ENCODE data around the gene AFTPH. TPM values are rescaled to one million over a fixed set of nuclear protein-coding genes. Genes with fewer than 3 reads are reported as not detected.

The AFTPH gene
- total RNA-seq, 1 experiment from 2014 or later = 17.9 TPM

GRCh38 chr2:64492821-64493220 is 31.3 kb upstream of the AFTPH start:
- ATAC-seq (no peak), DNase-seq (ENCODE audit: low read depth, low spot score) (no peak)
- in situ Hi-C loops (cut with HindIII; ENCODE audit: low pct_unique_long_range_greater_than_20kb, low sequenced_read_pairs) = no loop called here
- Histone ChIP-seq H3K36me3 (ENCODE audit: control insufficient read depth, insufficient read depth, low read length) (no peaks in the 10 kb centered on the region), H3K9me3 (ENCODE audit: control insufficient read depth, insufficient read depth, low read depth, low read length) (no peaks in the 10 kb centered on the region), H3K27me3 (ENCODE audit: control insufficient read depth, insufficient read depth, low read length) (peaks cover 18% of the 10 kb centered on the region), H3K27ac (ENCODE audit: low read length) (no peak overlapping the region), H3K4me3 (ENCODE audit: low read depth in 2 of 2, low read length in 2 of 2) (no peak overlapping the region), H3K4me1 (ENCODE audit: control insufficient read depth, insufficient read depth, low read length) (no peaks in the 10 kb centered on the region)
- ChIA-PET POLR2A (interaction anchor here (0.7 kb wide), 1 partner anchor 875 kb away, joined by 3 read pairs; no protein-coding TSS in a partner anchor), CTCF (no interaction called here)
- intact Hi-C loops (cut with micrococcal nuclease; ENCODE audit: unreplicated experiment) = no loop called here
- BruUV-seq (replicated peaks) = no TSS peak
- no peak for TF ChIP-seq SIN3A (IDR thresholded peaks at IDR 0.05; ENCODE audit: borderline replicate concordance, insufficient read depth, low read depth, low read length)
- no peak for TF ChIP-seq POLR2AphosphoS5 (IDR thresholded peaks at IDR 0.05; ENCODE audit: low read depth, low read length)
- no peak for TF ChIP-seq TCF7L2 (IDR thresholded peaks at IDR 0.05; ENCODE audit: low read depth, low read length)
- TF ChIP-seq, protein P1, sequence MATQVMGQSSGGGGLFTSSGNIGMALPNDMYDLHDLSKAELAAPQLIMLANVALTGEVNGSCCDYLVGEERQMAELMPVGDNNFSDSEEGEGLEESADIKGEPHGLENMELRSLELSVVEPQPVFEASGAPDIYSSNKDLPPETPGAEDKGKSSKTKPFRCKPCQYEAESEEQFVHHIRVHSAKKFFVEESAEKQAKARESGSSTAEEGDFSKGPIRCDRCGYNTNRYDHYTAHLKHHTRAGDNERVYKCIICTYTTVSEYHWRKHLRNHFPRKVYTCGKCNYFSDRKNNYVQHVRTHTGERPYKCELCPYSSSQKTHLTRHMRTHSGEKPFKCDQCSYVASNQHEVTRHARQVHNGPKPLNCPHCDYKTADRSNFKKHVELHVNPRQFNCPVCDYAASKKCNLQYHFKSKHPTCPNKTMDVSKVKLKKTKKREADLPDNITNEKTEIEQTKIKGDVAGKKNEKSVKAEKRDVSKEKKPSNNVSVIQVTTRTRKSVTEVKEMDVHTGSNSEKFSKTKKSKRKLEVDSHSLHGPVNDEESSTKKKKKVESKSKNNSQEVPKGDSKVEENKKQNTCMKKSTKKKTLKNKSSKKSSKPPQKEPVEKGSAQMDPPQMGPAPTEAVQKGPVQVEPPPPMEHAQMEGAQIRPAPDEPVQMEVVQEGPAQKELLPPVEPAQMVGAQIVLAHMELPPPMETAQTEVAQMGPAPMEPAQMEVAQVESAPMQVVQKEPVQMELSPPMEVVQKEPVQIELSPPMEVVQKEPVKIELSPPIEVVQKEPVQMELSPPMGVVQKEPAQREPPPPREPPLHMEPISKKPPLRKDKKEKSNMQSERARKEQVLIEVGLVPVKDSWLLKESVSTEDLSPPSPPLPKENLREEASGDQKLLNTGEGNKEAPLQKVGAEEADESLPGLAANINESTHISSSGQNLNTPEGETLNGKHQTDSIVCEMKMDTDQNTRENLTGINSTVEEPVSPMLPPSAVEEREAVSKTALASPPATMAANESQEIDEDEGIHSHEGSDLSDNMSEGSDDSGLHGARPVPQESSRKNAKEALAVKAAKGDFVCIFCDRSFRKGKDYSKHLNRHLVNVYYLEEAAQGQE (IDR thresholded peaks at IDR 0.05; ENCODE audit: insufficient read depth in 1 of 2, low read depth in 2 of 2, low read length in 1 of 2) = no peak
- TF ChIP-seq CTCF (IDR thresholded peaks at IDR 0.05) = no peak

GRCh38 chr2:64493788-64494187 is 30.3 kb upstream of the AFTPH start:
- no peaks in the 10 kb centered on the region for H3K4me1 ChIP-seq (ENCODE audit: control insufficient read depth, insufficient read depth, low read length)
- BruUV-seq (replicated peaks) = no TSS peak
- no peak overlapping the region for H3K4me3 ChIP-seq (ENCODE audit: low read depth in 2 of 2, low read length in 2 of 2)
- DNase-seq (ENCODE audit: low read depth, low spot score) (no peak), ATAC-seq (no peak)
- in situ Hi-C loops (cut with HindIII; ENCODE audit: low pct_unique_long_range_greater_than_20kb, low sequenced_read_pairs) (no loop called here), intact Hi-C loops (cut with micrococcal nuclease; ENCODE audit: unreplicated experiment) (no loop called here)
- H3K27me3 ChIP-seq (ENCODE audit: control insufficient read depth, insufficient read depth, low read length) = peaks cover 20% of the 10 kb centered on the region
- no peaks in the 10 kb centered on the region for H3K9me3 ChIP-seq (ENCODE audit: control insufficient read depth, insufficient read depth, low read depth, low read length)
- H3K36me3 ChIP-seq (ENCODE audit: control insufficient read depth, insufficient read depth, low read length) = no peaks in the 10 kb centered on the region
- H3K27ac ChIP-seq (ENCODE audit: low read length) = no peak overlapping the region
- TF ChIP-seq TCF7L2 (IDR thresholded peaks at IDR 0.05; ENCODE audit: low read depth, low read length) = no peak
- TF ChIP-seq, protein P1 (IDR thresholded peaks at IDR 0.05; ENCODE audit: insufficient read depth in 1 of 2, low read depth in 2 of 2, low read length in 1 of 2) = no peak
- TF ChIP-seq POLR2AphosphoS5 (IDR thresholded peaks at IDR 0.05; ENCODE audit: low read depth, low read length) = no peak
- no peak for TF ChIP-seq SIN3A (IDR thresholded peaks at IDR 0.05; ENCODE audit: borderline replicate concordance, insufficient read depth, low read depth, low read length)
- no peak for TF ChIP-seq CTCF (IDR thresholded peaks at IDR 0.05)
- CTCF ChIA-PET = no interaction called here
- POLR2A ChIA-PET = no interaction called here
